ENCODE measurements around the gene TEPSIN. TPM values are rescaled to one million over a fixed set of nuclear protein-coding genes. Genes with fewer than 3 reads are reported as not detected.

TEPSIN gene
- total RNA-seq, 1 donor from 2014 or later: 35.4 TPM

- Histone ChIP-seq H3K27me3 (no peaks in the 10 kb centered on the region), H3K36me3 (peaks cover 0 to 12% of the 10 kb centered on the region in 2 donors)
These were observed 14.1 kb upstream of the TEPSIN start for GRCh38 chr17:81252987-81253329.

GRCh38 chr17:81252326-81252986 is 13.6 kb upstream of the TEPSIN start:
- DNase-seq (ENCODE audit: extremely low spot score in 2 of 2): no peak
- H3K27ac ChIP-seq: no peak overlapping the region
- H3K4me3 ChIP-seq: no peak overlapping the region
- peaks cover 24% of the 10 kb centered on the region for H3K4me1 ChIP-seq
- H3K27me3 ChIP-seq: no peaks in the 10 kb centered on the region
- TF ChIP-seq POLR2AphosphoS5 (IDR thresholded peaks at IDR 0.05; ENCODE audit: insufficient read depth in 1 of 2, low read depth in 1 of 2) (no peak), CTCF (IDR thresholded peaks at IDR 0.05) (no peak)
- H3K36me3 ChIP-seq: peaks cover 0 to 12% of the 10 kb centered on the region in 2 donors
- H3K9me3 ChIP-seq: no peaks in the 10 kb centered on the region
- intact Hi-C loops (cut with DNase I): loop anchor here (10.0 kb wide), 1 partner anchor 342 kb away; no protein-coding TSS in a partner anchor

More at GRCh38 chr17:81252987-81253329, 14.1 kb upstream of the TEPSIN start:
- no peaks in the 10 kb centered on the region for H3K9me3 ChIP-seq
- H3K4me3 ChIP-seq: no peak overlapping the region
- H3K27ac ChIP-seq: no peak overlapping the region
- peaks cover 24% of the 10 kb centered on the region for H3K4me1 ChIP-seq
- no peak for TF ChIP-seq POLR2AphosphoS5 (IDR thresholded peaks at IDR 0.05; ENCODE audit: insufficient read depth in 1 of 2, low read depth in 1 of 2)
- TF ChIP-seq CTCF (IDR thresholded peaks at IDR 0.05): no peak
- TF ChIP-seq POLR2A (IDR thresholded peaks at IDR 0.05): no peak
- no peak for DNase-seq (ENCODE audit: extremely low spot score in 2 of 2)
- intact Hi-C loops (cut with DNase I): loop anchor here (10.0 kb wide), 1 partner anchor 342 kb away; no protein-coding TSS in a partner anchor

- Histone ChIP-seq H3K9me3 (no peaks in the 10 kb centered on the region), H3K27ac (no peak overlapping the region), H3K27me3 (no peaks in the 10 kb centered on the region), H3K4me3 (no peak overlapping the region), H3K36me3 (peaks cover 0 to 12% of the 10 kb centered on the region in 2 donors), H3K4me1 (peaks cover 24% of the 10 kb centered on the region)
- intact Hi-C loops (cut with DNase I): loop anchor here (10.0 kb wide), 1 partner anchor 343 kb away; no protein-coding TSS in a partner anchor
- TF ChIP-seq CTCF (IDR thresholded peaks at IDR 0.05): no peak
- no peak for TF ChIP-seq POLR2AphosphoS5 (IDR thresholded peaks at IDR 0.05; ENCODE audit: insufficient read depth in 1 of 2, low read depth in 1 of 2)
- no peak for TF ChIP-seq POLR2A (IDR thresholded peaks at IDR 0.05)
- DNase-seq (ENCODE audit: extremely low spot score in 2 of 2): no peak
These were observed 12.9 kb upstream of the TEPSIN start for GRCh38 chr17:81251709-81252301.

GRCh38 chr17:81251094-81251708 is 12.3 kb upstream of the TEPSIN start:
- Histone ChIP-seq H3K4me1 (peaks cover 24% of the 10 kb centered on the region), H3K4me3 (no peak overlapping the region), H3K9me3 (no peaks in the 10 kb centered on the region), H3K36me3 (peaks cover 0 to 12% of the 10 kb centered on the region in 2 donors), H3K27me3 (no peaks in the 10 kb centered on the region), H3K27ac (no peak overlapping the region)
- TF ChIP-seq POLR2A (IDR thresholded peaks at IDR 0.05) (no peak), CTCF (IDR thresholded peaks at IDR 0.05) (no peak), POLR2AphosphoS5 (IDR thresholded peaks at IDR 0.05; ENCODE audit: insufficient read depth in 1 of 2, low read depth in 1 of 2) (no peak)
- intact Hi-C loops (cut with DNase I): loop anchor here (10.0 kb wide), 1 partner anchor 344 kb away; no protein-coding TSS in a partner anchor
- DNase-seq (ENCODE audit: extremely low spot score in 2 of 2): no peak
